GM19099 (cell line): ENCODE data around the gene LRRC49.

Experiments used
- POLR2A ChIP-seq: IDR thresholded peaks from 3 replicates; pipeline ENCODE4 v1.6.1; 2011; ENCODE audit warnings: low read depth; ENCODE audit not compliant: insufficient read length; ENCODE audit errors: extremely low read depth

Gene LRRC49

DNA sequence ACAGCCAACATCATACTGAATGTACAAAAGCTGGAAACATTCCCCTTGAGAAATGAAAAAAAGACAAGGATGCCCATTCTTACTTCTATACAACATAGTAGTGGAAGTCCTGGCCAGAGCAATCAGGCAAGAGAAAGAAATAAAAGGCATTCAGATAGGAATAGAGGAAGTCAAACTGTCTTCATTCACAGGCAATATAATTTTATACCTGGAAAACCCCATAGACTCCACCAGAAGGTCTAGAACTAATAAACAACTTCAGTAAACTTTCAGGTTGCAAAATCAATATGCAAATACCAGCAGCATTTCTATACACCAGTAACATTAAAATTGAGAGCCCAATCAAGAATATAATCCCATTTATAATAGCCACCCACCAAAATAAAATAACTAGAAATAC is 195.5 kb downstream of the LRRC49 start:
- TF ChIP-seq POLR2A: no peak

- no peak for TF ChIP-seq POLR2A
These were observed 196.1 kb downstream of the LRRC49 start for GRCh38 chr15:71088683-71089082.

- TF ChIP-seq POLR2A: no peak
These were observed 197.2 kb downstream of the LRRC49 start for GRCh38 chr15:71089801-71090200.

- TF ChIP-seq POLR2A: no peak
These were observed 199.0 kb downstream of the LRRC49 start for GRCh38 chr15:71091601-71092000.

DNA sequence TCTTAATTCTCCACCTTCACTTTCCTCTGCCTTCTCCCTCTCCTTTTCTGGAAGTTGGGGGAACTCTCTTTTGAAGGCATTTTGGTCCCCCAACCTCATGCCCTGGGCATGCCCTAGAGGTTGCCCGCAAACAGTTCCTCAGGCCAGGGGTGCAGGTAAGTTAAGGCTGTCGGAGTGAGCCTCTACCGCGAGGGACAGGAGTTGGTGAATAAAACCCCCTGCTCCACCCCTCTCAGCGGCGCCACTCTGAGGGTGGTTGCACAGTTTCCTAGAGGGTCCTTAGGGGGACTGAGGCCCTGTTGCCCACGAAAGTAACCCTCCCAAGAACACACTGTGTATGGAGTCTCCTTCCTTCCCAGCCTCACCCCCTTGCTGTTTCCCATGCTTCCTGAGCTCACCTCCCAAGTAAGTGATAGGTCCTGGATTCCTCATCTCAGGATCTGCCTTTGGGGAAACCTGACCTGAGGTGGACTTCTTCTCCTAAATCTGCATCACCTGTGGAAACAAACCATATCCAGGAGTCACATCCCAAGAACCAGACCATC is 199.5 kb downstream of the LRRC49 start:
- no peak for TF ChIP-seq POLR2A

DNA sequence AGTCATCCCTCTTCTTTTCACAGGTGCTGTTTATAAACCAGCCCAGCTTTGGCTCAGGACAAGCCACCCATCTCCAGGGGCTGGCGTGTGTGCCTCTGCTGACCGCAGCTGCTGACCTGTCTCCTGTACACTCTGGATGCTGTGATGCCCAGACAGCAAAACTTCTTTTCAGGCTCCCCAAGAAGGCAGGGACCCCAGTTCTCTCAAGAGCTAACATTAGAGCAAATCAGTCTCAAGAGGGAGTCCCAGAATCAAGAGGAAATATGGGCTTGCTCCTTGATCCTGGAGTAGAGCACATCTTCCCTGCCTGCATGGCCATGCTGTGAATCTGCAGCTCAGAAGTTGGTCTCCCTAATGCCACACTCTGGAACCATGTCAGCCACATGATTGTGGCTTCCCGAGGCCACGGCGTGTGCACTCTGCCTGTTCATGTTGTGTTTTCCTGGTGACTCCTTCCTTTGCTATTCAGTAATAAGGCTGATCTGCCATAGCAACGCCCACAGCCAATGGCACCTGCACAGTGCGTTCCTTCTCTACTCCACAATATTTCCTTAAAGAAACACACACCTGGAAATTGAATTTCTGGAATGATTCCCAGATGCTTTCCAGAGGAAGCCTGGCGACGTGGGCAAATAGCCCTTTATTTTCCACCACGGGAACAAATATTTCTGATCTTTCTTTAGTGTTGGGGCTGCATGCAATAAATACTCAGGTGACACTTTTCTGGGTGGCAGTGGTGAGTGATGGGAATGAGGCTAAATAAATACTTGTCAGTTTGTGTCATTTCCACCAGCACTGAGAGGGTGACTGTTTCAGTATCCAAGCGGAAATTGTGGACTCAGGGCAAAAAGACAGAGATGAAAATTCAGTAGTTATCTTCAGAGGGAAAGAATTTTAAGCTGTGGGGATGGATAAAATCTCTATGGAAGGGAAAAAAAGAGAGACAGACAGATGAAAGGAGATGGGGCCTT is 200.7 kb downstream of the LRRC49 start:
- TF ChIP-seq POLR2A: no peak

GRCh38 chr15:71094137-71094536 is 201.5 kb downstream of the LRRC49 start:
- TF ChIP-seq POLR2A: no peak

- TF ChIP-seq POLR2A: no peak
These were observed 204.1 kb downstream of the LRRC49 start for GRCh38 chr15:71096676-71097075.

DNA sequence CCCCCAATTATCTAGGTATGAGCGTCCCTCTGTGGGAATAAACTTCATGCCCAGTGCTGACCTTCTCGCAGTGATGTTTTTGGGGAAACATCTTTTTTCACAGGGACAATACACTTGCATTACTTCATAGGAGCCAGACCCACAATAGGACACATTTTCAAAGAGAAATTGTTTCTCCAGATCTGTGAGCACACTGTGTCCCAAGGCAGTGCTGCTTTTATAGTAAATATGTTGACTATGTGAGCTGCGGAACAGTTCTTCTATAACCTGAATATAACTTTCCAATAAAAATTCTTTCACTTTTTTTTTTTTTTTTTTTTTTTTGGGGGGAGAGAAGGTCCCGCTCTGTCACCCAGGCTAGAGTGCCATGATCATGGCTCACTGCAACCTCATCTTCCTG is 205.3 kb downstream of the LRRC49 start:
- no peak for TF ChIP-seq POLR2A

- TF ChIP-seq POLR2A: no peak
These were observed 206.3 kb downstream of the LRRC49 start for GRCh38 chr15:71098920-71099319.
